Activated T-helper 2 cell treated with anti-CD3 and anti-CD28 coated beads, Interferon-gamma antibody, Interleukin-2, Interleukin-4, amounts not matched to agents 10 μg/mL and 5 μg/mL and 100 μg/mL, durations not matched to agents 14 hours and 24 hours and 36 hours (primary cell): ENCODE measurements around the gene ARSD. TPM values are rescaled to one million over a fixed set of nuclear protein-coding genes. Genes with fewer than 3 reads are reported as not detected.

Source experiments
- DNase-seq: peaks from one replicate; pipeline ENCODE4 v3.0.0; 2021; ENCODE audit warnings: low spot score
- H3K27ac Mint-ChIP-seq: one replicate; pipeline ENCODE4 v1.8.0; 2021; ENCODE audit warnings: mixed read lengths
- H3K27me3 Mint-ChIP-seq: one replicate; pipeline ENCODE4 v1.8.0; 2021; ENCODE audit warnings: low read depth, mixed read lengths
- H3K36me3 Mint-ChIP-seq: one replicate; pipeline ENCODE4 v1.8.0; 2021; ENCODE audit warnings: low read depth, mixed read lengths
- H3K4me1 Mint-ChIP-seq: one replicate; pipeline ENCODE4 v1.8.0; 2021; ENCODE audit warnings: low read depth, mixed read lengths
- H3K4me3 Mint-ChIP-seq: one replicate; pipeline ENCODE4 v1.8.0; 2021; ENCODE audit warnings: low read depth, mild to moderate bottlenecking, moderate library complexity, mixed read lengths
- H3K9me3 Mint-ChIP-seq: one replicate; pipeline ENCODE4 v1.8.0; 2021; ENCODE audit warnings: mixed read lengths
- intact Hi-C: fragments of 100-400 bp; cut with micrococcal nuclease; formaldehyde crosslinking; loops from one replicate; pipeline ENCODE4 v1.15.1; 2023
- total RNA-seq: library from RNA; stranded (reverse); gene quantifications from 2 replicates; pipeline ENCODE4 v1.2.3, GENCODE V29; 2022

Gene ARSD
- total RNA-seq, 1 donor from 2014 or later: 2.1 TPM

DNA sequence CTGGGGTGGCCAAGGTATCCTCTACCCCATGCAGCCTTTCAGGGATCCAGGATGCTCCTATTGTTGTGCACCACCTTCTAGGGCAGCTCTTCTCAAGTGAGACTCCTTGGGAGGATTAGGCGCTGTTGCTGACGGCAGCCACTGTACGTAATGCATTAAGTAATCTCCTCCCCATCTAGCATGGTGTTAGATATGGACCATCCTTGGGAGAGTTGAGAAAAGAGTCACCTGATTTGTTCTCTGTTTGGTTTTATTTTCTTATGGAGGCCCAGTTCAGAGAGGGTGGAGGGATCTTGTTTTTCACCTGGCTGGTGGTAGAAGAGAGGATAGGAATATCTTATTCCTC lies 54.0 kb downstream of the ARSD start:
- Mint-ChIP-seq H3K9me3 (no peaks in the 10 kb centered on the region), H3K4me3 (no peak overlapping the region), H3K36me3 (no peaks in the 10 kb centered on the region), H3K4me1 (no peaks in the 10 kb centered on the region), H3K27me3 (peaks cover 3% of the 10 kb centered on the region), H3K27ac (no peak overlapping the region)
- DNase-seq: no peak
- intact Hi-C loops: no loop called here

DNA sequence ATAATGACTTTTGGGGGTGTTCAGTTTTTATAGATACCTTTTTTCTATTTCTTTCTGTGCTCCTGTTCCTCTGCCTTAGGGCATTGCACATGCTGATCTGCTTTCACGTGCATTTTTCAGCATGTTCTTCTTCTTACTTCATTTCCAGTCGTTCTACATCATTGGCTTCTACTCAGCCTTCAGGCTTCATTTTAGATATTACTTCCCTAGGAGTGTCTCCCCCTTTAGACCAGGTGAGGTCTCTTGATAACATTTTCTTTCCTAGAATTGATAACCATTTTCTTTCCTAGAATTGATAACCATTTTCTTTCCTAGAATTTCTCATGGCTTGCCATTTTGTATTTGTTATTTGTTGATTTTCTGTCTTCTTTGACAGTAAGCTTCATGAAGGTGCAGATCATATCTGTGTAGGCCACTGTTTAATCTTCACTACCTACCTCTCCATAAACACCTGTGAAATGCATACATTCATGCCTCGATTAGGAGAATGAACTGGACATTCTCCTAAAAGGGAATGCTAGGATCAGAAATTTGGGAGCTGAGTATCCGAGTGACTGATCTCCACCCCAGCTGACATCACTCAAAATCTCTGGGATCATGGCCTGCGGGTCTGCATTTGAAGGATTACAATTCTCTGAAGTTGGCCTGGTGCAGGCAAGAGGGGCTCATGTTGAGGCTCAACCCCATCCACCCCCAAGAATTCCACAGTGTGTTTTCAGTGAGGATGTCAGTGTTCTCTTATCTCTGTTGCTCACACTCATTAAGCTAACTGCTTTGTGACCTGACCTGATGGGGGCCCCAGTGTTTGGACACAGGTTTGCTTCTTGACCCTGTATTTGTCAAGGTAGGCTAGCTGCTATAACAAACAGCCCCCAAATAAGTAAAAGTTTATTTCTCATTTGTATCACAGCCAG lies 54.7 kb downstream of the ARSD start:
- no peak overlapping the region for H3K27ac Mint-ChIP-seq
- H3K4me1 Mint-ChIP-seq: no peaks in the 10 kb centered on the region
- peaks cover 3% of the 10 kb centered on the region for H3K27me3 Mint-ChIP-seq
- intact Hi-C loops: no loop called here
- no peak for DNase-seq
- no peak overlapping the region for H3K4me3 Mint-ChIP-seq
- H3K9me3 Mint-ChIP-seq: no peaks in the 10 kb centered on the region
- H3K36me3 Mint-ChIP-seq: no peaks in the 10 kb centered on the region

DNA sequence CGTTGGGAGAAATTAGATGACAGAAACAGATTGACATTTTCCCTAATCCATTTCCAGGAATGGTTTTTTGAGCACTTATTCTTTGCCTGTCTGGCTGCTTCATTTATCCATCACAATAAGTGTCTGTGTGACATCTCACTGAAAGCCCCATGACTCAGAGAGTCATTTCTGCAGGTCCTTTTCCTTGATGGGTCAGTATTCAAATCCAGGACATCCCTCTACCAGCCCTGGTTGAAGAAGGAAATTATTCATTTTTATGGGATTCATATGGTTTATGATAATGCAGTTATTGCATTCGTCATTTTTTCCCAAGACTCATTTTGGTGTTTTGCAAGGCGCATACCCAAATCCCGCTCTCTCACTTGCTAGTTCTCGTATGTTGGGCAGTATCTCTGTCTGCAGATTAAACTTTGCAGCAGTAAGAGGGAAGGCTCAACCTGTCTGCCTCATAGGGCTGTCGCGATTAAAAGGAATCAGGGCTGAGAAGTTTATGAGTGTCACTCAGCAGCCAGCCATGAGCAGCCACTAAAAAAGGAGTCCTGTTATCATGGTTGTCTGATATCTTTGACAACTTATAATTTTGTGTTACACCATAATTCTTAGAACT lies 56.4 kb downstream of the ARSD start:
- Mint-ChIP-seq H3K27me3 (peaks cover 3% of the 10 kb centered on the region), H3K27ac (no peak overlapping the region)

DNA sequence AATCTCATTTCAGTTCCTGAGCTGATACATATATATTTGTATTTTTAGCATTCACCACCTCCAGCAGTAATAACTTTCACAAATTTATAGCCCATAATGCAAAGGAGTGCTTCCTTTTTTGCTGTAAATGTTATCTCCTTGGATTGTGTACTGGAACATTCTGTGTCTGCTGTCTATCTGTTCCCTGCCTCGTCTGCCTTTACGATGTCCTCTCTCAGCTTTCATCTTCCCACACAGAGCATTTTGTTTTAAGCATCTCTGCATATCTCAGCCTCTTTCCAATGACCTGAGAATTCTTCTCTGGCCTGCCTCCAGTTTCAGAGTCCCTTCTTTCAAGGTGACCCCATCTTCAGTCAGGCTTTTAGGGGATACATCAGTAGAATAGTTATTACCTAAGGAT lies 57.3 kb downstream of the ARSD start:
- Mint-ChIP-seq H3K4me1 (no peaks in the 10 kb centered on the region), H3K27me3 (peaks cover 3% of the 10 kb centered on the region), H3K27ac (no peak overlapping the region), H3K9me3 (no peaks in the 10 kb centered on the region), H3K36me3 (no peaks in the 10 kb centered on the region), H3K4me3 (no peak overlapping the region)
- DNase-seq: no peak
- intact Hi-C loops: no loop called here

More for the DNA sequence above, 56.4 kb downstream of the ARSD start:
- intact Hi-C loops: no loop called here
- H3K9me3 Mint-ChIP-seq: no peaks in the 10 kb centered on the region
- H3K4me3 Mint-ChIP-seq: no peak overlapping the region
- no peaks in the 10 kb centered on the region for H3K36me3 Mint-ChIP-seq
- DNase-seq: no peak
- no peaks in the 10 kb centered on the region for H3K4me1 Mint-ChIP-seq

DNA sequence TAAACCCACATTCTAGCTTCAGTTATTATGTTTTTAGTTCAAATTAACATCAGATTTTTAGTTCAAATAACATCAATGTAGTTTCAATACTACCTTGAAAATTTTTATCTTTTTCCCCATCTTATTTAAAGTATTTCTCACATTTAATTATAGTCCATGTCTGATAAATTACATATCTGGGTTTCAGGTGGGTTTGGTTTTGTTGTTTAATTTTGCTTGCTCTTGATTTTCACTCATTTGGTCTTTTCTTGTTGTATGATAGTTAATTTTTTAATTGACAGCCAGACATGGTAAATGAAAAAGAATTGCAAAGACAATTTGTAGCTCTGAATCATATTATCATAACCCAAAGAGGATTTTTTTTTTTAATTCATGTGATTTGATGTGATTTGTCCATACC lies 58.5 kb downstream of the ARSD start:
- Mint-ChIP-seq H3K27ac (no peak overlapping the region), H3K27me3 (peaks cover 3% of the 10 kb centered on the region), H3K9me3 (no peaks in the 10 kb centered on the region), H3K4me3 (no peak overlapping the region), H3K4me1 (no peaks in the 10 kb centered on the region), H3K36me3 (no peaks in the 10 kb centered on the region)
- intact Hi-C loops: no loop called here
- DNase-seq: no peak

DNA sequence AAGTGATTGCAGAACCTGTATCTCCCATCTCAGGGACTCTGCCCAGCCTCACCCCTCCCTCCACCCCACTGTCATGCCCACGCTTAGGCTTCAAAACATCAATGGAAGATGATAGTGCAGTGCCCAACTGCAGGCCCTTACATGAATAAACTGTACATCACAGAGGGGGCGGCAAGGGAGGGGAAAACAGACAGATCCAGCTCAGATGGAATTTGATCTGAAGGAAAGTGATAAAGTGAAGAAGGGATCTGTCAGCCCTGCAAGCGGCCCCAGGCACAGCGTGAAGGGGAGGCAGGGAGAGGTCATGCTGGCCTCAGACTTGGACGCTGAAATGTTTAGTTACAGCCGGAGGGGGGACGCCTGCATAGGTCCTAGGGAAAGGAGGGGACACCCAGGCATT lies 61.9 kb downstream of the ARSD start:
- Mint-ChIP-seq H3K27ac (no peak overlapping the region), H3K4me1 (no peaks in the 10 kb centered on the region), H3K27me3 (no peaks in the 10 kb centered on the region), H3K4me3 (no peak overlapping the region), H3K9me3 (no peaks in the 10 kb centered on the region), H3K36me3 (no peaks in the 10 kb centered on the region)
- no peak for DNase-seq
- intact Hi-C loops: no loop called here

DNA sequence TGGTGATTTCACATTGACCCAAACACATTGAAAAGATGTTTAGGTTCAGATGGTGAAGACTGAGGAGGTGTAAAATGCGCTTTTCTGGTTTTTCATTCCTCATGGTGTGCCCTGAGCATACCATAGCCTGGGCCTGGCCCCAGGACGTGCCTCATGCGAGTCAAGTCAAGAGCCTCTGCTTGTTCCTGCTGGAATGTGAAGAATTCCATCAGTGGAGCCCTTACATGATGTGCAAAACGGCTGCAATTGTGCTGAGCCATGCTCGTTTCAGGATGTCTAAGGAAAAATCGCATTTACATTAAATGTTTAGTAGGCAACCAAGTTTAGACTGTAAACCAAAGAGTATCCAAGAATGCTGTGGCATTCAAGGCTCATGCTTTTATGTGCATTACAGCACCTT lies 65.5 kb downstream of the ARSD start:
- intact Hi-C loops: no loop called here

DNA sequence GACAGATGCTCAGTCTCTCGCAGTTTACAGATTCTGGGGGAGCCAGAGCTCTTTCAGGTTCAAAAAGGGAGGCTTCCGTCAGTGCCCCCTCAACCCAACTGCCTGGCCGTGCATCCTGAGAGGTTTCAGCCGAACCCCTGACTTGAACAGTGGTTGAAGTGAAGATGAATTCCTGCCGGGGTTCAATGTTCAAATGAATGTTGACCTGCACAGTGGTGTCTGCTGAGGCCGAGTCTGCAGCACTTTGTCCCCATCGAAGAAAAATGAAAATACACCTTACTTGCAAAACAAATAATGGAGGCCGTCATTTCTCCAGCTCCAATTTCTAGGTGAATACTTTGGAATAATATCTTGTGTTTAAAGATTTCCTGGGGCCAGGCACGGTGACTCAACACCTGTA lies 66.7 kb downstream of the ARSD start:
- Mint-ChIP-seq H3K27ac (no peak overlapping the region), H3K36me3 (no peaks in the 10 kb centered on the region), H3K4me3 (no peak overlapping the region), H3K27me3 (no peaks in the 10 kb centered on the region), H3K9me3 (no peaks in the 10 kb centered on the region), H3K4me1 (no peaks in the 10 kb centered on the region)
- DNase-seq: no peak
- intact Hi-C loops: no loop called here

More for the DNA sequence above, 65.5 kb downstream of the ARSD start:
- DNase-seq: no peak
- Mint-ChIP-seq H3K36me3 (no peaks in the 10 kb centered on the region), H3K27ac (no peak overlapping the region), H3K4me3 (no peak overlapping the region), H3K27me3 (no peaks in the 10 kb centered on the region), H3K9me3 (no peaks in the 10 kb centered on the region), H3K4me1 (no peaks in the 10 kb centered on the region)

DNA sequence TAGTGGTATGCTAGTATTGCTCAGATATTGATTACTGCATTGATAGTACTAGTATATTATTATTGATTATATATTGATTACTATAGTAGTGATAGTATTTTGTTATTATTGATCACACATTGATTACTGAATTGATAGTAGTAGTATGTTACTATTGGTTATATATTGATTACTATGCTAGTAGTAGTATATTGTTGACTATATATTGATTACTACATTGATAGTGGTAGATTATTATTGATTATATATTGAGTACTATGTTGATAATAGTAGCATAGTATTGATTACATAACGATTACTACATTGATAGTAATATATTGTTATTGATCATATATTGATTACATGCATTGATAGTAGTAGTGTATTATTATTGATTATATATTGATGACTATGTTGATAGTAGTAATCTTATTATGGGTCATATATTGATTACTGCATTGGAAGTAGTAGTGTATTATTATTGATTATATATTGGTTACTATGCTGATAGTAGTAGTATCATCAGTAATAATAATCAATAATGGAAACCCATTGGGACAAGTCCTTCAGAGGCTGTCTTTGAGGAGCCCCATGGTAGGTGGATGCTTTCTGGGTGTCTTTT lies 69.8 kb downstream of the ARSD start:
- no peaks in the 10 kb centered on the region for H3K27me3 Mint-ChIP-seq

DNA sequence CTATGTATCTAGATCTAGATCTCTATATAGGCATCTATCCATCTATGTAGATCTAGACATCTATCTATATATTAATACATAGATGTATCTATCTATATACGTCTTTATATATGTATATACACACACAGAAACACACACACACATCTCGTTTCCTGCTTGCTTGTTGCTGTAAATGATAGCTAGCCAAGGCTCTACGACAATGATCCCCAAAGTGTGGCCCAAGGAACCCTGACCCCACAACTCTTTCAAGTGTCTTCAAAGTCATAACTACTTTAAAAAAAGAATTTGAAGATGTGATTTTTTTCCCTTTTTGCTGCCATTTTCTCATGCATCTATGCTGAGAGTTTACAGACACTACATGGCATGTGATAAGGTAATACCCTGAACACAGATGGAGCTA lies 71.6 kb downstream of the ARSD start:
- no peak overlapping the region for H3K27ac Mint-ChIP-seq
- no peaks in the 10 kb centered on the region for H3K4me1 Mint-ChIP-seq
- H3K27me3 Mint-ChIP-seq: no peaks in the 10 kb centered on the region
- DNase-seq: no peak
- no peaks in the 10 kb centered on the region for H3K36me3 Mint-ChIP-seq
- no peaks in the 10 kb centered on the region for H3K9me3 Mint-ChIP-seq
- intact Hi-C loops: no loop called here
- no peak overlapping the region for H3K4me3 Mint-ChIP-seq

More for the DNA sequence above, 69.8 kb downstream of the ARSD start:
- no peaks in the 10 kb centered on the region for H3K36me3 Mint-ChIP-seq
- no peak for DNase-seq
- no peaks in the 10 kb centered on the region for H3K9me3 Mint-ChIP-seq
- no peak overlapping the region for H3K27ac Mint-ChIP-seq
- H3K4me1 Mint-ChIP-seq: no peaks in the 10 kb centered on the region
- H3K4me3 Mint-ChIP-seq: no peak overlapping the region
- intact Hi-C loops: no loop called here

DNA sequence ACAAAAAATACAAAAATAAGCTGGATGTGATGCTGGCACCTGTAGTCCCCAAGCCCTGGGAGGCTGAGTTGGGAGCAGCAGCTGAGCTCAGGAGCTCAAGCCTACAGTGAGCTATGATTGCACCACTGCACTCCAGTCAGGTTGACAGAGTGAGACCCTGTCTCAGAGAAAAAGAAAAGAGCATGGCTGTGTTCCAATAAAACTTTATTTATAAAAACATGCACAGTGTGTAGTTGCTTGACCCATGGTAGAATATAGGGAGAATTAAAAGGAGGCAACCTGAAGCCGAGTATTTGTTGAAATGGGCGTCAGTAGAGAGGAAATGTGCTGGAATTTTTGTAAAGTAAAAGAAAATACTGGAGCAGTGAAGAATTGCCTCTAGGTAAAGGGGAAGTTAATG lies 73.4 kb downstream of the ARSD start:
- H3K27me3 Mint-ChIP-seq: no peaks in the 10 kb centered on the region
- no peak overlapping the region for H3K27ac Mint-ChIP-seq
- H3K9me3 Mint-ChIP-seq: no peaks in the 10 kb centered on the region
- H3K4me1 Mint-ChIP-seq: no peaks in the 10 kb centered on the region
- no peak overlapping the region for H3K4me3 Mint-ChIP-seq
- no peak for DNase-seq
- H3K36me3 Mint-ChIP-seq: no peaks in the 10 kb centered on the region
- intact Hi-C loops: no loop called here

DNA sequence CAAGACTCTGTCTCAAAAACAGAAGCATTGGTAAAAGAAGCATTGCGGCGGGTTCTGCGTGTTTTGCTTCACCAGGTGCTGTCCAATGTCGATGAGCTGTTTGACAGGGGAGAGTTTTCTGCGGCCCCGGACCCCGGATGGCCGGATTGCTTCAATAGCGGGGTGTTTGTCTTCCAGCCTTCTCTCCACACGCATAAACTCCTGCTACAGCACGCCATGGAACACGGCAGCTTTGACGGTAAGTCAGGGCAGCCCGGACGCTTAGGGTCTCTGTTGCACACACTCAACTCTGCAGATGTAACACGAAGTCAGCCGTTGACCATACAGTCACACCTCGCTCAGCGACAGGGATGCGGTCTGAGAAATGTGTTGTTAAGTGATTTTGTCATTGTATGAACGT lies 74.2 kb downstream of the ARSD start:
- Mint-ChIP-seq H3K4me3 (no peak overlapping the region), H3K27ac (no peak overlapping the region), H3K9me3 (no peaks in the 10 kb centered on the region), H3K27me3 (no peaks in the 10 kb centered on the region), H3K4me1 (no peaks in the 10 kb centered on the region), H3K36me3 (no peaks in the 10 kb centered on the region)
- intact Hi-C loops: no loop called here
- DNase-seq: no peak
